HT1080 (cell line): ENCODE measurements around the gene BORCS6. TPM values are rescaled to one million over a fixed set of nuclear protein-coding genes. Genes with fewer than 3 reads are reported as not detected.
A peak's percentile ranks its signal among the peaks of the same experiment; 100 is the strongest.

Experiments
- DNase-seq: peaks from one replicate; pipeline ENCODE4 v3.0.0-alpha.2; 2015; ENCODE audit warnings: low read depth
- total RNA-seq: library from RNA; depleted of rRNA; stranded (reverse); fragments of >200 nt; shearing (Covaris generic); gene quantifications from 2 replicates; pipeline ENCODE4 v1.2.3, GENCODE V29; 2014

Gene BORCS6
- total RNA-seq, 1 experiment from 2014 or later: 9.9 TPM

DNA sequence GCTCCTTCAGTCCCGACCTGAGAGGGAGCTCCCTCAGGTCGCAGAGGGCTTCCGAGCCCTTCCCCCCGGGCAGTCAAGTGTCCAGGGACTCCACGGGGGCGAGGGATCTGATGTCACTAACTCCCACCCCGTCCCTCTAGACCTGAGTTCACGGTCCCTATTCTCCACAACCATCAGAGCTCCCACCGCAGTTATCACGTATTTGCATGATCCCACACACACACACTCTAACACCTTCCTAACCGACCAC is 34.1 kb downstream of the BORCS6 start:
- no peak for DNase-seq

DNA sequence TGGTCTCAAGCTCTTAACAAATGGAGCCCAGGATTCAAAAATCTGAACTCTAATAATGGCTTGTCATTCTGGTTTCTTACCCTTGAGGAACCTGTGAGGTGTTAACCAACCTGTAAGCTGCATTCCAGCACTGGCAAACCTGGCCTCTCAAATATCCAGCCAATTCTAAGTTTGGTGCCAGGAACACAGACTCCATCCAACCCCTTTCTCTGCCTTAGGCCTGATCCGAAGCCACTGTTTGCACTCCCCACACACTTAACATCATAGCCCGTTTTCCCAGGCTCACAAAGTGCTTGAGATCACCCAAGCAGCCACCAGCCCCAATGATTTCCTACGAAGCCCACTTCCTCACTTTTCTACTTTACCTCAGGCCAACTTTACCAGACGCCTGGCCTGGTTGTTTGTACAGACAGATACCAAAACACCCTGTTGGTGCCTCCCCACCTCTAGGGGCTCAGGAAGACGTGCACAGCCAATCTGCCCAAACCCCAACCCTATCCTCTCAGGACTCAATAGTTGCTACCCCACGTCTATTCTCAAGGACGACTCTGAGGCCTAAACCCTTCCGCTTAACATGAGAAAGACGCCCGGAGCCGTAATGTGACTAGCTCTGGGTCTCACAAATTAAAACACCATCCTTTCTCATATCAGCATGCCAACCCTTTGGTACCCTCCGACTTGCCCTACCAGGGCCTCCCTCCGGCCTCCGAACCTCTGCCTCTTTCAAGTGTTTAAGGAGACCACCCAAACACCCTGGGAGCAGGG is 34.6 kb downstream of the BORCS6 start:
- DNase-seq: no peak

GRCh38 chr17:8154608-8155155 is 35.3 kb downstream of the BORCS6 start:
- no peak for DNase-seq

GRCh38 chr17:8153957-8154607 is 35.9 kb downstream of the BORCS6 start:
- peak; percentile 96 for DNase-seq

DNA sequence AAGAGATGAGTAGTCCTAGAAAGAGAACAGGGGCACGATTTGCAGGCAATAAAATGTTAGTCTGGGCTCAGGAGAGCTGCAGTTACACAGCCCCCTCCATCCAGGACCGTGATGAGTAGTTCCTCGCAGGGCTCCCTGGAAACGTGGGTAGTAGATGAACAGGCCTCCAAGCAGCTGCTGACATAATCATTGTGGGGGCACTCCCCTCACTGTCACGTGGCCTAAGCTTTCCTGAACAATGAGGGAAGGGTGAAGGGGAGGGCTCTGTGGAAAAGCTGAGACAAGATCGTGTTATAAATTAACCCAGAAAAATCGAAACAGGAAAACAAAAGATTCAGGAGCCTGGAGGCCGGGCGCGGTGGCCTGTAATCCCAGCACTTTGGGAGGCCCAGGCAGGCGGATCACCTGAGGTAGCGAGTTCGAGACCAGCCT is 36.4 kb downstream of the BORCS6 start:
- peak; percentile 91 for DNase-seq

GRCh38 chr17:8153031-8153451 is 36.9 kb downstream of the BORCS6 start:
- no peak for DNase-seq

DNA sequence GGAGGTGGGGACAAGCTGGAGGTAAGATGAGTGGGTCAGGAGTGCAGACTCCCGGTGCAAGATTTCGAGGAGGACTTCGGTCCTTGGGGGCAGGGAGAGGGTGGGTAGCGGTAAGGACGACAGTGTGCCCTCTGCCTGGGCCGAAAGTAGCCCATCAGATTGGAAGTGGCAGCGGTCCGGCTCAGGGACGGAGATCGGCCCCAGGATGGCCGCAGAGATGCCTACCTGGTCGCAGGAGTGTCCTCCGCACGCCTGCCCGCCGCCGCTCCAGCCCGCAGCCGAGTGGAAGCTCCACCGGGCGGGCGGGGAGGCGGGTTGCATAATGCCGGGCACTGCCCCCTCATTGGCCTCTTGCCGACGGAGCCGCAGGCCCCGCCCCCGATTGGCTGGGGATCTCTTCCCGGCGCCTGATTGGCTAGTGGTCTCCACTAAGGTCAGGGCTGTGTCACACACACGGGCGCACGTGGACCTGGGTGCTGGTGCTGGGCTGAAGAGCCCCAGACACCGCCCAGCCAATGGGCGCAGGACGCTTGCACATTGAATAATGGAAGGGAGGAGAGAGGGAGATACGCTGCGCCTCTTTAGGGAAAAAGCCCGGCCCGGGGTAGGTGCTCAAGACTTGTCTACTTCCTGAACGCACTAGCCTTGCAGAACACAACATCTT is 37.7 kb downstream of the BORCS6 start, which contains the start of gene PER1:
TSS of gene PER1 (minus strand) at position 293 of the 664 bp plus-strand sequence. CDS start 1,698 bp downstream, outside the sequence.
- peak; percentile 75 for DNase-seq

GRCh38 chr17:8151641-8152111 is 38.3 kb downstream of the BORCS6 start:
- DNase-seq: no peak

GRCh38 chr17:8151120-8151640 is 38.8 kb downstream of the BORCS6 start:
- peak; percentile 79 for DNase-seq

DNA sequence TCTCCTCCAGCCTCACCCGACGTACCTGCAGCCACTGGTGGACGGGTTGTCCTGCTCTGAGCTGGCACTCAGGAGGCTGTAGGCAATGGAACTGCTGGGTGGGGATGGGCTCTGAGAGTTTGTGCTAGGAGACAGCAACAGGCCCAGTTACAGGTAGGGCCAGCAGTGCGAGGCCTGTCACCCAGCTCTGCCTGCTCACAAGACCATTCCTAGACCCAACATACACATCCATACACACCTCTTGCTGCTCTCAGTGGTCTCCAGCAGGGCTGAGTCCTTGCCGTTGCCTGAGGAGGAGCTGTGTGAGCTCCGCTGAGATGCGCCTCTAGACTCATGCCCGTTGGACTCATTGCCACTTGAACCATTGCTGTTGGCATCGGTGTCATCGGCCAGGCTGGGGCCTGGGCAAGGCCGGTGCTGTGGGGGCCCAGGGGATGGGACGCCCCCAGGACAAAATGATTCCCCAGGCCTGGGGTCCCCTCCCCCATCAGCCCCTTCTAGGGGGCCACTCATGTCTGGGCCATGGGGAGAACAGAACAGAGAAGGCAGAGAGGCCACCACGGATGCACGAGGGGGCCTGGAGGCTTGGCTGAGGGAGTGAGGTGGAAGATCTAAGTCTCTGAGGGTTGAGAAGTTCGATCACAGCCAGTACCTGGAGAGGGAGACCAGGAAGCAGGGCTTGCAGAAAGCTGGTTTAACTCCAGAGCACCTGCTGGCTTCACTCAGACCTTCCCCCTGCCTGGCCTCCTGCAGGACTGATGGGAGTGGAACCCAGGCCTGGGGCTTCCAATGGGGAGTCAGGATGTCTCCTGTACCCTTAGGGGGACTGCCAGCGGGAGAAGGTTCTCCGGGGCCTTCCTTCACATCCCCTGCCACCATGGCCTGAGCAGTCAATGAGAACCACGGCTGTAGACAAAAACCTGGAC is 39.5 kb downstream of the BORCS6 start:
- no peak for DNase-seq

GRCh38 chr17:8149419-8150193 is 40.4 kb downstream of the BORCS6 start:
- DNase-seq: no peak

DNA sequence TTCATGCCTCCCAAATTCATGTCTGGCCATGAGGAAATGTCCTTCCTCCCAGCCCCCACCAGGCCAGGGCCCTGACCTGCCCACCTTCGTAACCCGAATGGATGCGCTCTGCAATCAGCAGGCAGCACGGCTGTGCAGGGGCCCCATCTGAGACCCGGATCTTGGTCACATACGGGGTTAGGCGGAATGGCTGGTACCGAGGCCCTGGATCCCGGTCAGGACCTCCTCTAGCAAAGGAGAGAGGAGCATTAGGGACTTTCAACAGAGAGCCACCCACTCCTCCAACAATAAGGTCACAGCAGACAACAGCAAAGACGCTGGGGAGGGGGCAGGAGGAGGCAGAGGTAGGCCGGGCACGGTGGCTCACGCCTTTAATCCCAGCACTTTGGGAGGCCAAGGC is 41.4 kb downstream of the BORCS6 start:
- DNase-seq: no peak

DNA sequence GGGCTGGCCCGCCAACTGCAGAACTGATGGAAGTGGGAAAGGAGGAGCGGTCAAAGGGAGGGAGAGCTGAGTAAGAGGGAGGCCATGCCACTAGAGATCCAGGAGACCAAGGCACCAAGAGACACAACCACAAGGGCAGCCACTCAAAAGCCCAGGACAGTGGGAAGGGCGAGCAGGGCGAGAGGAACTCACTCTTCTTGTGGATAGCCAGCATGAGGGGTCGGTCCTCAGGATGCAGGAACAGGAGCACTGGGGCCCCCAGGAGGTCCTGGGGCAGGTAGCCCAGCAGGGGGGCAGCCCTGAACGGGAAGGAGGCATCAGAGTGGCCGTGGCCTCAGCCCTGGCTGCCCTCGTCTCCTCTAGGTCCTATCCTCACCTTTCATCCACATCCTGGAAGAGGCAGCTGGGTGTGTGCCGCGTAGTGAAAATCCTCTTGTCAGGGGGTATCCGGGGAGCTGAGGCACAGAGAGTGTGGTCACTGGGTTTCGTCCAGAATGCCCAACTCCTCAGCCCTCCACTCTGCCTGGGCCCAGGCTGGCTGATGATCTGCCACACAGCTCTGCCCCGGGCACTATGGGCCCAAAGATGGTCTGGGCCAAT is 42.1 kb downstream of the BORCS6 start:
- no peak for DNase-seq

DNA sequence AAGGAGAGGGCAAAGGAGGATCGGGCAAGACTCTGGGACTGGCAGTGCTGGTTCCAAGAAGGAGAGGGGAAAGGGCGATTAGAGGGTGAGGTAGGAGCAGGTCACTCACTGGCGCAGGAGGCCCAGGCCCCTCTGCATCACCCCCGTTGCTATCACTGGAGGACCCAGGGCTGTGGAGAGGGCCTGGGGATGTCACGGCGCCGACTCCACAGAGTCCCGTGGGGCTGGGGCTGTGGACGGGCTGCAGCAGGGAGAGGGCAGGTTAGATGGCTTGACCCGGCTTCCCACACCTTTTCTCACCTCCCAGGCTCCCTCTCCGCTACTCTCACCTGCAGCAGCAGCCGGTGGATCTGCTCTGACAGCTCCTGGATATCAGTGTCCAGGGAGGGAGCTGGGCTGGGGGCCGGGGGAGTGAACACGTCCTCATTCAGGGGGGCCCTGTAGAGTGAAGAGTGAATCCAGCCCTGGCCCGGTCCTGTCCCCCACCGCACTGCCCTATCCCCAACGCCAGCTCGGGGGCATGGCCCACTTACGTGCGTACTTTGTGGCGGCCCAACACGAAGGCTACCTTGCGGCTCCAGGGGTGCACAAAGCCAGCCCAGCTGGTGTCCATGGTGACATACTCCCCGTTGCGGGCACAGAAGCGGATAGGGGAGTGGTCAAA is 42.7 kb downstream of the BORCS6 start:
- no peak for DNase-seq

GRCh38 chr17:8146381-8147140 is 43.4 kb downstream of the BORCS6 start:
- DNase-seq: no peak

DNA sequence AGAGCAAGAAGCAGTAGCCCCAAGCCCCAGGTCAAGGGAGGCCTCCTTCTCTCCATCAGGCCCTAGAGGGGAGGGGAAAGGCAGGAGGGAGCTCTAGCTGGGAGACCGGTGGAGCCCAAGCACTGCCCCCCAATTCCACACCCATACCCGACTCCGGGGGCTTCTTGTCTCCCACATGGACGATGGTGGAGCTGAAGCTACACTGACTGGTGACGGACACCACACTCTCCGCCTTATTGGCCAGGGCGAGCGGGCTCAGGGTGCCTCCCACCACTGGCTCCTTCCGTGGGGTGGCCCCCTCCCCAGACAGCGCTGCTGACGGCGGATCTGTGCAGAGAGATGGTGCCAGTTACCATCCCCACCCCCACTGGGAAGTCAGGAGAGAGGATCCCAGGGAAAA is 44.2 kb downstream of the BORCS6 start:
- DNase-seq: no peak

- no peak for DNase-seq
Measured at GRCh38 chr17:8144401-8145231, 45.4 kb downstream of the BORCS6 start.
